ENCODE results near the gene CZIB.

Gene CZIB

GRCh38 chr1:53220171-53220961 is at the start of gene CZIB:
Gene CZIB (minus strand): TSS chr1:53220634. CDS start chr1:53220575, 59 bp downstream.
- peak; percentile 92 for DNase-seq (ENCODE audit: low read depth)
- TF ChIP-seq MAX (IDR thresholded peaks at IDR 0.05; ENCODE audit: low read depth, low read length): peak; percentile 82
- TF ChIP-seq CTCF (IDR thresholded peaks at IDR 0.05; ENCODE audit: low read depth, low read length): no peak
- peak; percentile 76 for TF ChIP-seq MYC (IDR thresholded peaks at IDR 0.05; ENCODE audit: low read depth, low read length)
- TF ChIP-seq POLR2A (IDR thresholded peaks at IDR 0.05; ENCODE audit: extremely low read depth, insufficient read length): peak; percentile 92
- peak within 1 kb of the TSS; percentile 96 for H3K4me3 ChIP-seq (ENCODE audit: low read depth, low read length)

GRCh38 chr1:53270107-53270506 is 49.7 kb upstream of the CZIB start:
- H3K4me3 ChIP-seq (ENCODE audit: low read depth, low read length): no peak overlapping the region
- DNase-seq (ENCODE audit: low read depth): no peak
- no peak for TF ChIP-seq POLR2A (IDR thresholded peaks at IDR 0.05; ENCODE audit: extremely low read depth, insufficient read length)
- no peak for TF ChIP-seq CTCF (IDR thresholded peaks at IDR 0.05; ENCODE audit: low read depth, low read length)
- TF ChIP-seq MAX (IDR thresholded peaks at IDR 0.05; ENCODE audit: low read depth, low read length): no peak
- TF ChIP-seq MYC (IDR thresholded peaks at IDR 0.05; ENCODE audit: low read depth, low read length): no peak

GRCh38 chr1:53267761-53268160 is 47.3 kb upstream of the CZIB start:
- no peak for DNase-seq (ENCODE audit: low read depth)
- no peak for TF ChIP-seq CTCF (IDR thresholded peaks at IDR 0.05; ENCODE audit: low read depth, low read length)
- TF ChIP-seq MAX (IDR thresholded peaks at IDR 0.05; ENCODE audit: low read depth, low read length): no peak
- TF ChIP-seq POLR2A (IDR thresholded peaks at IDR 0.05; ENCODE audit: extremely low read depth, insufficient read length): no peak
- TF ChIP-seq MYC (IDR thresholded peaks at IDR 0.05; ENCODE audit: low read depth, low read length): no peak
- no peak overlapping the region for H3K4me3 ChIP-seq (ENCODE audit: low read depth, low read length)

- TF ChIP-seq CTCF (IDR thresholded peaks at IDR 0.05; ENCODE audit: low read depth, low read length) (peak; percentile 2), MYC (IDR thresholded peaks at IDR 0.05; ENCODE audit: low read depth, low read length) (no peak)
- no peak for DNase-seq (ENCODE audit: low read depth)
- no peak overlapping the region for H3K4me3 ChIP-seq (ENCODE audit: low read depth, low read length)
Measured at GRCh38 chr1:53266038-53266437, 45.6 kb upstream of the CZIB start.

- H3K4me3 ChIP-seq (ENCODE audit: low read depth, low read length): no peak overlapping the region
- no peak for DNase-seq (ENCODE audit: low read depth)
- TF ChIP-seq CTCF (IDR thresholded peaks at IDR 0.05; ENCODE audit: low read depth, low read length) (no peak), POLR2A (IDR thresholded peaks at IDR 0.05; ENCODE audit: extremely low read depth, insufficient read length) (no peak), MYC (IDR thresholded peaks at IDR 0.05; ENCODE audit: low read depth, low read length) (no peak), MAX (IDR thresholded peaks at IDR 0.05; ENCODE audit: low read depth, low read length) (no peak)
Measured at GRCh38 chr1:53265581-53265980, 45.1 kb upstream of the CZIB start.

Data from NB4 (cell line).